H4 (cell line): Measurements from ENCODE around the gene TRMT11. TPM values are rescaled to one million over a fixed set of nuclear protein-coding genes. Genes with fewer than 3 reads are reported as not detected.
"Not testable (repeated sequence)": the region's sequence is repeated elsewhere in the genome, so short reads cannot be mapped to it uniquely, and the experiment has no call there.

ENCODE experiments used
- DNase-seq: peaks from one replicate; pipeline ENCODE4 v3.0.0-alpha.2; 2015; ENCODE audit warnings: low spot score
- total RNA-seq: library from RNA; depleted of rRNA; stranded (reverse); fragments of >200 nt; shearing (Covaris generic); gene quantifications from 2 replicates; pipeline ENCODE4 v1.2.3, GENCODE V29; 2014

The TRMT11 gene
- total RNA-seq, 1 experiment from 2014 or later, result 18.4 TPM

DNA sequence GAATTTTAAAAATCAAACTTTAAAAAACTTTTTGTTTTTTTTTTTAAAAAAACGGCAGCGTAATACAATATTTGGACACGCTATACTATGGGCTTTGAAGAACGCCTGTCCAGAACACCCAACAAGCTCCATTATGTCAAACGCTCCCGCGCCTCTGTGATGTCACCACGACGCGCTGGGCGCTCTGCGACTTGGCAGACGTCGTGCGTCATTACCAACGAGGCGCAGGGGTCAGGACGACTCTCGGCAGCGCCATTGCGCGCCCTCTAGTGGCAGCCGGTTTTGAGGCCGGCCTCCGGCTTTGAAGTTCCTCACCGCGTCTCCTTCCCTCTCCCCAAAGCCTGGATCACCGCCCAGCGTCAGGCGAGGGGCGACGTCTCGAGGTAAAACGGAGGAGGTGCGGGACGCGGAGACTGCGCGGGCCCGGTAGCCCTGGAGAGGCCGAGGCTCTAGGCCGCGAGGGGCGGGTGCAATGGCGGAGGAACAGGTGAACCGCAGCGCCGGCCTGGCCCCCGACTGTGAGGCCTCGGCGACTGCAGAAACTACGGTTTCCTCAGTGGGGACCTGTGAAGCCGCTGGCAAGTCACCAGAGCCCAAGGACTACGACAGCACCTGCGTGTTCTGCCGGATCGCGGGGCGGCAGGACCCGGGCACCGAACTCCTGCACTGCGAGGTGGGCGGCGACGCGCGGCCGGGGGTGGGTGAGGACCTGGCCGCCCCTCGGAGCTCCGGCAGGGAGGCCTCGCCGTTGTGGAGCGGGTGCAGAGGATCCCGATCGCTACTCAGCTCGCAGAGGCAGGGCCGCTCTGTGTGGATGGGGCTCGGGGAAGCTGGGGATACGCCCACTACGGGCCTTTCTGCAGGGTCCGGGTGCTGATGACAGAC is 29.6 kb upstream of the TRMT11 start, which contains the start of gene HINT3:
Gene HINT3 (plus strand): TSS at position 265 of the 885 bp plus-strand sequence. CDS start 208 bp downstream, at position 473.
- DNase-seq, result peak; percentile 94

DNA sequence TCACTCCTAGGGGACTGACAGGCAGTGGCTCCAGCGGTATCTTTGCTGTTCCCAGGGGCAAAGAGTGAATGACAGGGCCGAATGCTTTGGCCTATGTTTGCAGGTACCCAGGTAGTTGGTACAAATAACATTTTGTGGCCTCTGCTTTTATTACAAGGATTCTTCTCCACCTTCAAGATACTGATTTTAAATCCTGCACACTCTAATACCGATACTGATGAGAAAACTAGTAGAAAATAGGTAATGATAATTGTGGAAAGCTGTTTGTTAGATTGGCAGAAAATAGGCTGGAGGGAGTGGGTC is 29.0 kb upstream of the TRMT11 start:
- DNase-seq, result no peak

DNA sequence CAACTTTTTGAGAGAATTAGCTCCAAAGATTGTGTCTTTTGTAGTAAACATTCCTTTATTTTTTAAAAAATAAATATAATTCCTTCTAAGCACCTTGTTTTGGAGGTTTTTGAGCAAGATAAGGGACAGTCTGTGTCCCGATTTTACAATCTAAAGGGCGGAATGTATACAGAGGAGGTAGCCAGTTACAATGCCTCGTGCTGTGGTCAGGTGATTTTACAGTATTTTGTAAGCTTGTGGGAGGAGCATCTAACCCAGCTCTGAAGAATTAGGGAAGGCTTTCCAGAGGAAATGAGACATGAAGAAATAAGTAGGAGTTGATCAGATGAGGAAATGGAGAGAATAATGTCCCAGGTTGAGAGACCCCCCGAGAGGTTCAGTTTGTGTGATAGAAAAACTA is 28.5 kb upstream of the TRMT11 start:
- peak; percentile 50 for DNase-seq

DNA sequence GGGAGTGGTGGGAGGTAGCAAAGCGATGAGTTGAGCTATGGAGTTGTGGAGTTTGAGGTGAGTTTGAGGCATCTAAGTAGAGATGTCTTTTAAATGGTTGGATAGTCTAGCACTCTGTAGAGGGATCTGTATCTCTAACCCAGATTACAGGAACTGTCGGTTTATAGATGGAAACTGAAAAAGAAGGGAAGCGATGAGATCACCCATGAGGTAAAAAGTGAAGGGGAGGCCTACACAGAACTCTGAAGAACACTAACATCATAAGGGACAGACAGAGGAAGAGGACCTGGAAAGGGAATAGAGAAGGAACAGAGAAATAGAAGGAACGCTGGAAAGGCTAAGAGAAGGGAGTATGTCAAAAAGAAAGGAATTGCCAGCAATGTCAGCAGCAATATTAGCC is 27.3 kb upstream of the TRMT11 start:
- no peak for DNase-seq

DNA sequence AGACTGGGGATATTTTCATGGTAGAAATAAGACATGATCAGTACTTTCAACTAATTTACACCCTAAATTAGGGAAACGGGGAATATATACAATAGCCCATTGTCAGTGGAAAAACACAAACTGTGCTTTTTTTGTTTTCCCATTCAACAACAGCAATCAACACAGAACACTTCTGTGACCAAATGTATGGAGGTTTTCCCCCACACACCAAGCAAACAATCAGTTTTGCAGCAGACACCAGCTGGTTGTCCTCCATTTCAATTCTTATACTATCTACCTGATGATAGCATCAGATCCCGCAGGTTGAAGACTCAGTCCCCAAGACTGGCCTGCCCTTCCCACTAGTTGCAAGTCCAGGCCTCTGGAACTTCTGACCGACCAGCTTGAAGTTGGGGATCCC is 25.2 kb upstream of the TRMT11 start:
- DNase-seq, result no peak

DNA sequence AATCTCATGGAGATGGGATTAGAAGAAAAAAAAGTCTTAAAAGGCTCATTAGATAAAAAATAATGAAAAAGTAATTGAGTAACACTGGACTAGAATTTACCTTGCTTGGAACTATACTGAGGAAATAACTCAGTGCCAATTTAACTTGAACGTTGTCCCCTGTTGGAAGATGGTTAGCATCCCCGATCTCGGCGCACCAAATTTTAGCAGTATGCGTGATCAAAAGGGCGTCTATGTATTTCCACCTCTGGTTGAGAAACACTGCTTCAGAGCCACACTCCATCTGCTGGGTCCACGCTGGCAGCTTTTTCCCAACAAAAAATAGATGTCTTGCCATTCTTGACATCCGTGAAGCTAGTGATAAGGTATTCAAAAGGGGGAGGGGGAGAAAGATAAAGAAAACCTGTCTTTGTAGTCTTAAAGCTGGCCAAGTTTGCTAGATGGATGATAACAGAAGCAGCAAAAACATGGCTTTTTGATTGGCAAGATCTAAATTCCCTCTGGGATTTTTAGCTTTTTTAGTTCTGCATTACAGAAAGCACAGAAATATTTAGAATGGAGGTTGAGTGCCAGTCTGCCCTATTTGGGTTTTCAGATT is 23.3 kb upstream of the TRMT11 start:
- no peak for DNase-seq

DNA sequence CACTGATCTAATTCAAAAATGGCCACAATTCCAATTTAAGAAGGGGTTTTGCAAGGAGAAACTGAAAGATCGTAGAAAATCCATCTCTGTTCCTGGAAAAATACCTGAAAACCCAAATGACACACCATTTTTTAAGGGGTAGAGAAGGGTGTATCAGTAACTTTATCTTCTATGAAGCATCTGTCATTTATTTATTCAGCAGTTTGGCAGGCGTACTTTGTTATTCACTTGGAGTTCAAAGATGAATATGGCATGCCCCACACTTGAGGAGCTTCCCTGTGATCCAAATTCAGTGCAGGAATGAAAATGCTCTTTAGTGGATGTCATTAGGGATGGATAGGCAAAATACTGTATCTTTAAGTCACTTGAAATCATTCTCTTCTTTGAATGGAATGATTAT is 22.5 kb upstream of the TRMT11 start:
- no peak for DNase-seq

DNA sequence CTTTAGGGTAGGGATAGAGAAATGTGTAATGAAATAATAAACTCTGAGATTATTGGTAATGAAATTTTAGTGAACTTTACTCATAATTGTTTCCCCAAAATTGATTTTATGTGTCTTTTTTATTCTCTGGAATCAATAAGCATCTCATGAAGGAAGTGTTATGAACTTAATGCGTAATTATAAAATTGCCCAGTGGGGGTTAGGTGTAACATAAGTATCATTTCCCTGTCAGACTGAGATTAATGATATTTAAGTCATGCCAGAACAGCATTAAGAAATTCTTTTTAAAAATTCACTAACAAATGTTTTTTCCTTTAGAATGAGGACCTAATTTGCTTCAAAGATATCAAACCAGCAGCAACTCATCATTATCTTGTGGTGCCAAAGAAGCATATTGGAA is 19.8 kb upstream of the TRMT11 start:
- DNase-seq, result no peak

DNA sequence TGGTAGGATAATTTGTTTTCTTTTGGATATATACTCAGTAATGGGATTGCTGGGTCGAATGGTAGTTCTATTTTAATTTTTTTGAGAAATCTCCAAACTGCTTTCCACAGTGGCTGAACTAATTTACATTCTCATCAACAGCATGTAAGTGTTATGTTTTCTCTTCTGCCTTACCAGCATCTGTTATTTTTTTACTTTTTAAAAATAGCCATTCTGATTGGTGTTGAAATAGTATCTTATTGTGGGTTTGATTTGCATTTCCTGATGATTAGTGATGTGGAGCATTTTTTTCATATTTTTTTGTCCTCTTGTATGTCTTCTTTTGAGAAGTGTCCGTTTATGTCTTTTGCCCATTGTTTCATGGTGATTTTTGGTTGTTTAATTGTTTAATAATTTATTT is 17.8 kb upstream of the TRMT11 start:
- no peak for DNase-seq

DNA sequence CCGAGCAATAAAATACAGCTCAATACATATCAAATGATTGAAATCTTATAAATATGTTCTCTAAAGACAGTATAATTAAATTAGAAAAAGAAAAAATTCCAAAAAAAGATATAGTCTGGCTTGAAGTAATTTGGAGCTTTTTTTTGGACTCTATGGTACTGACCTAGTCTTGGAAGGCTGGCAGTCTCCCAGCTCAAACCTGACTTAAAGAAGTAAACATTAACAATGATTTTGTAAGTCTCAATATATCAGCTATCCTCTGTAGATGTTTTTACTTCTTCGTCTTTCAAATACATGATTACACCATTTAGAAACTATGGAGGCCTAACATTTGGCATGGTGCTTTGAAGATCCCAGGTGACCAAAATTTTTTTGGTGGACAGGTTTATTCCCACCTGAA is 15.6 kb upstream of the TRMT11 start:
- DNase-seq, result no peak

DNA sequence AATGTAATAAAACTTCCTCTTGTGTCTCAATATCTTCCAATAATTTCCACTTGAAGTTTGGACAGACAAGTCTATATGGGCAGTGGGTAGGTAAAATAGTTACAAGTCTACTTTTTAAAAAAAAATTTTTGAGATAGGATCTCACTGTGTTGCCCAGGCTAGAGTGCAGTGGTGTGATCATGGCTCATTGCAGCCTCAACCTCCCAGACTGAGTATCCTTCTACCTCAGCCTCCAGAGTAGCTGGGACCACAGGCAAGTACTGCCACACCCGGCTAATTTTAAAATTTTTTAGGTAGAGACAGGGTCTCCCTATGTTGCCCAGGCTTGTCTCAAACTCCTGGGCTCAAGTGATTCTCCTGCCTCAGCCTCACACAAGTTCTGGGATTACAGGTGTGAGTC is 13.9 kb upstream of the TRMT11 start:
- DNase-seq, result not testable (repeated sequence)

DNA sequence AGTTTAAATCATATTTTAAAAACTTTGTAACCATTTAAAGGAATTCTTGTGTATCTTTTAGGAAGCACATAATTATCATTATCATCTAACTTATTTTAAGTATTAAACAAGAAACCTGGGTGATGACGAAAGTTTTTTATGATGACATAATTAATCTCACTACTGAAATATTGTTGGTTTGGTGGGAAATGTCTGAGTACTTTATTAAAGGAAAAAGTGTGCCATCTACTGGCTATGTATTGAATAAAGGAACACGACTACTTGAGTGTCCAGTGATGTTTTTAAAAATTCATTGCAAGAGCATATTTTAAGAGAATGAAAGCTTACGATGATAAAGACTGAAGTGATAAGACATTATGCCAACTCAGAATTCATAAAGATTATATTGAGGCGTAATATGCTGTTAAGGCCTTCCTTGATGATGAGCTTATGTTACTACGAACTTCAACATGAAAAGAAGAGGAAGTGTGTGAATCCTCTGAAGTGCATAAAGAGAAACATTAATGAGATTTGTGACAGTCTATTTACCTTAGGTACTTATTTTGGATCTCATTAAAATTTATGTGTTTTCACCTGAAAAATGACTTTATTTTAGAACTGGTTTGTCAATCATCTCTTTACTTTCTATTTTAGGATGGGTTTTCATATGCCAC is 12.0 kb upstream of the TRMT11 start:
- DNase-seq, result peak; percentile 25

DNA sequence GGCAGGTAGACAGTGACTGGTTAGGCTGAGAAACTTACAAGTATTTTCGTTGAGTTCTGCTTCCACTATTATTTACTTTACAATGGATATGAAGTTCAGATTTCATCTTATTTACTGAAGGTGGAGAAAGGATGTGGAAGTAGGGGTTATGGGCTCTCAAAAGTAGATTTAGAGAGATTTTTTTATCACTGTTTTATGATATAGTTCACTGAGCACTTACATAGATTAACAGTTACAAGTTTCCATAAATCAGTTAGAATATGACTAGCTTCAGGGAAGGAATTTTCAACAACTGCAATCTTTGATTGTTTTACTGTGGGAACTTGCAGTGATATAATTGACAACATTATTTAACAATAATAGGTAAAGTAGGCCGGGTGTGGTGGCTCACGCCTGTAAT is 7.2 kb upstream of the TRMT11 start:
- no peak for DNase-seq

DNA sequence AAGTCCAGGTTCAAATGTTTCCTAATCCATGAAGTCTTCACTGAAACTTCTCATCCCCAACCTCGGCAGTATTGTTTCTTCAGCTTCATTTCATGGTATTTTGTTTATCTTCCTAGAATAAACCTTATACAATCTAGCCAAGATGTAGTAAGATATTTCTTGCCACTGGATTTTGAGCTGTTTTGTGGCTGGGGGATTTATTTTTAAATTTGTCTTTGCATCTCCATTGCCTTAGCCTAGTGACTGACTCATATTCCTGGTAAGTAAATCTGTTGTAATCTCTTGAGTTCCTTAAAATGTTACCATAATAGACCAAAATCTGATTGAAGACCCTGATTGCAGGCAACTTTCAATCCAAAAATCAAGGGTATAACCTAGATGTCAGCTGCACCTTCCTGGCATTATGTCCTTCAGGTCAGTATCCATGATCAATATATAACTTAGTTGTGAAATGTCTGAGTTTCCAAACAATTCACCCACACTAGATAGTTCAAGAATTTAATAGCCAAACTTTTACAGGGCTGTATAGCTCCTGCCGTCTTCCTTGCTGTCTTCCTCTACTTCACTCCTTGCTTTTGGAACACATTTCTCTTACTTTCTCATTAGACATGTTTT is 4.7 kb upstream of the TRMT11 start:
- DNase-seq, result no peak

DNA sequence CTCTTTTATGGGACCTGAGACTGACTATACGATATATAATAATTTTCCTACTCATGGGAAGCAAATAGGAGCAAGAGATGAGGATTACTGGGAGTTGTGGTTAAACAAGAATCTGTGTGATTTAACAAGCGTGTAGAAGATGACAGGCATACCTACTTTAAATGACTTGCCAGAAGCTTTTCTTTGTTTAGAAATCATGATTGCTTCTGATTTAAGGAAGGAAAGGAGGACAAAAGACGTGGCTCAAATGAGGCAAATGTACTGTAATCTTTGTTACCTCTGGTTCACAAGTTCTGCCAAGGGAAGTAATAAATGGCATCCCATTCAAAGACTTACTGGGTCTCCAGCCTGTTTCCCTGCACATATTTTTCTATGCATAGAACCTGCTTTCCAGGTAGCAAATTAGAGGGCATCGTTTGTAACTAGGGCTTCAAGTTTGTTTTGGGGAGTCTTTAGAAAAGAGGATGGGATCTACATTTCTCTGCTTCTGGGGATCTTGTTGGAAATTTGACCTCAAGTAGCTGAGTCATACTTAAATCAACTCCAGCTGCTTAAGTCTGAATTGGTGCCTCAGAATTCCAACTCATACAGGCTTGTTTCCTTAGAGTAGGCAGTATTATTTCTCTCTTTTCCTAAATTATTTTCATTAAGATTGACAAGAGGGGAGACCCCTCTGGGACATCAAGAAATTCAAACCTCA is 2.9 kb upstream of the TRMT11 start:
- peak; percentile 52 for DNase-seq

DNA sequence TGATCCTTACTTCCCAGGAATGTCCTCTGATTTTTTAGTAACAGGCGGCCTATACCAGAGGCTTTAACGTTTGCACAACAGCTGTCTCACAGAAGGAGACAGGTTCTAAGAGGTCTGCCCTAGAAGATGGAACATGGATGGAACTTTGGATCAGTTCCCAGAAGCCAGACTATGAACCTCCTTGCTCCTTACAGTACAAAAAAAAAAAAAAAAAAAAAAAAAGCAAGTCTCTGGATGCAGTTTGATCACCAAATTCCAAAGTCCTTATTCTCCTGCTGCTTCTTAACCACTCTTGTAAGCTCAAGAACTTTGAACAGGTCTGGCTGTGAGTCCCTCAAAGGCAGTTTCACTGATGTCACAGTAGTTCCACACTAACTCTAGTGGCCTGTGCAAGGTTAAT is 2.0 kb upstream of the TRMT11 start:
- DNase-seq, result peak; percentile 4

DNA sequence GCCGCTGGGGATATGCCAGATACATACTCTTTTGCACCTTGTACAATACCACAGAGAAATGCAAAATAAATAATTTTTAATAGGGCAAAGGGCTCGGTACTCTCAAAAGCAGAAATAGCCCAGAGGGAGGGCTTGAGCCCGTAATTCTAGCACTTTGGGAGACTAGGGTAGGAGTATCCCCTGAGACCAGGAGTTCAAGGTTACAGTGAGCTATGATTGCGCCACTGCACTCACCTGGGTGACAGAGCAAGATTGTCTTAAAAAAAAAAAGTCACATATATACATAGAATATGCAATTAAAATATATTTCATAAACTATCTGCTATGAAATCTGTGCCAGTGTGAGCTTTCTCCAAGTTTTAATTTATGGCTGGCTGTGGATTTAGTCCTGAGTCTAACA is 818 bp upstream of the TRMT11 start:
- no peak for DNase-seq

DNA sequence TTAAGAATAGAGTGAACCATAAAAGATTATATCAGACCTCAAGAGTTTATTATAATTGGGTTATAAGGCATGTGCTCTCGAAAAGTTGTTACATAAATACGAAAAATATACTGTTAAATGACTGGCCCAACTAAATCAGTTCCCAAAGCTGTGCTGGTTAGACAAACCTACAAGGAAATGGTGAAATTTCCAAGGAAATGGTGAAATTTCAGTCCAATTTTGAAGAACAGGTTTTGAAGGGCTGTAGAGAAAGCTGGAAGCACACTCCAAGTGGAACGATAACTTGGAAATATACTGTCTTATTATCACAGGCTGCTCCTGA is 400 bp upstream of the TRMT11 start:
- no peak for DNase-seq

DNA sequence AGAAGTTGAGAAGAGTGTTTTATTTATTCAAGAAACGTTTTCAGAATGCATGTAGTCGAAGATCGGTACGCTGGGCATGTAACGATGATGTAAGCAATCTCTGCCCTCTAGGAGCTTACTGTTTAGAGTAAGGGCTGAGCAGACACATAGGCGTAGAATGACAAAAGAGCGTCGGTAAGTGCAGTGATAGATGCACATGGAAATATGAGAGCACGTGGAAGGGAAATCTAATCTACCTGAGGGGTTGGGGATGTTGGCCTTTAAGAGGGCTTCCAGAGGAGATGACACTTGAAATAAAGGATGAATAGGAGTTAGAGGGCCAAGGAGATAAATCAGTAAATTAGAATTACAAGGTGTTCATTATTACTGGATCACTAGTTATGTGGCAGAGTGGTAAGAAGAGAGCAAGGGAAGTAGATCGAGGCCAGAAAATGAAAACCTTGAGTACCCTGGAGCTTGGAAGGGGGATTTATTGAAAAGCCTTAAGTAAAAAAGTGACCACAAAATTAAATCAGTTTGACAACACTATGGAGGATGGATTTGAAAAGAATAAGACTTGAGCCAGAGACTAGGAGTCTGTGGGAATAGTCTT is 782 bp downstream of the TRMT11 start:
- DNase-seq, result peak; percentile 10

DNA sequence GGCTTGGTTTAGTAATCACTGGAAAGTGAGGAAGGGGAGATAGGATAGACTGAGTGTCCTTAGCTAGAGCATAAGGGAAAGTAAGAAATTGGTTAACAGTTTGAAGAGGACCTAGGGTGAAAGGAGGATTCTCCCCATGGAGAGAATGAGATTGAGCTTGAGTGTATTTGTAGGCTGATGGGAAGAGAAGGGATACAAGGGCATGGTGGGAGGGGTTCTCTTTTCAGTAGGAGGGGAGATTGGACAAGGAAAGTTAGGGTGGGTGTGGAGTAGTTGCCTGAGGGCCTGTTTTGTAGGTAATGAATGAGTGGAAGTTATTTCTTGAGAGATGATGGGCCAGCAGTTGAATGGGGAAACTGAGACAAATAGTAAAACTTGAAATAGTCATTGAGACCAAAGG is 1.9 kb downstream of the TRMT11 start:
- DNase-seq, result no peak

DNA sequence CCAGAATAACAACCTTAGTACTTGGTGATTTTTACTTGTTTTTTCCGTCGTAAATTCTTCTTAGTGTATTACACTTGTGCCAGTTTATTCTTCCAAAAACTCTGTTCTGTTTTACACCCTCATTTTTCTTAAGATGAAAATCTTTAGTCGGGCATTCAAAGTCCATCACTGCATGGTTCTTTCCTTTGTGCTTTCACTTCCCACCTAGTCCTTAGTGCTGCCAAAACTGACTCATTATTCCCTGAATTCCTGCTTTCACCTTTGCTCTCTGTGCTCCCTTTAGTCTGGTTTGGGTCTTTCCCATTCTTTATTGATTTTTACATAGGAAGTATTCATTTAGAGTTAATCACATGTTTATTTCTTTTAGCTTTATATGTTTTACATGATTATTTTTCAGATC is 3.3 kb downstream of the TRMT11 start:
- DNase-seq, result no peak

DNA sequence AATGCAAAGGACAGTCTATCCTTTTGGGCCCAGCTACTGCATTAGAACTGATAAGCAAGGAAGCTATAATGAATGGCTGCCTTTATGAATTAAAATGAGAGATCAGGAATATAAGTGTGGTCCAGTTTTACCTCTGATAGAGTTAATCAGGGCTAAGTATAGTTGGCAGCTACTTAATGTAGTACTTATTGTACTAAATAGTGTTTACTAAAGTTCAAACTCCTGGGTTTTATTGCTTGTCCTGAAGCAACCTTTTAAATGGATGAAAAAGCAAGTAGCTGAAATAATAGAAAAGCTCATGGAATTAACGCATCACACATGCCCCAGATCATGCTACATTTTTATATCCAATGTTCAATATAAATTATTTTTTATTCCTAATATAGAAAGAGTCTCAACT is 5.3 kb downstream of the TRMT11 start:
- DNase-seq, result no peak
